NCI-H146 treated with DMSO at 0.1 percent for 48 hours (cell line): Measurements from ENCODE around the gene CCNG2.
A peak's percentile ranks its signal among the peaks of the same experiment; 100 is the strongest.

Experiments used
- DNase-seq: peaks from one replicate; lab custom pipeline; 2025; ENCODE audit not compliant: unreplicated experiment; lab: John Stamatoyannopoulos, UW

Gene CCNG2

DNA sequence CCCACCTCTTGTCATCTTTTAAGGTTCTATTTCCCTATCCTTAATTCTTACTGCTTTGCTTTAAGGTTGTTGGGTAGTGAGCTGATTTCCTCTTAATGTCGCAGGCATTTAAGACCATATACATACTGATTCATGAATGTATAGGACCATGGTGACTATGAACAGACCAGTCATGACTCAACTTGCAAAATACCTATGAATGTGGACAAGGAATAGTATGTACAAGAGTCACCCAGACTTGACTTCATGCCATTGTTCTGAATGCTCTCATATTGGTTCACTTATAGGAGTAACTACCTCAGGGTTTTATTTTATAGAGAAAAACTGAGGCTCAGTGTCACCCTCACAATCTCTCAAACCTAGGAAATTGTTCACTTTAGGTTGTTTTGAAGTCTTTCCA is 44.3 kb downstream of the CCNG2 start:
- no peak for DNase-seq

DNA sequence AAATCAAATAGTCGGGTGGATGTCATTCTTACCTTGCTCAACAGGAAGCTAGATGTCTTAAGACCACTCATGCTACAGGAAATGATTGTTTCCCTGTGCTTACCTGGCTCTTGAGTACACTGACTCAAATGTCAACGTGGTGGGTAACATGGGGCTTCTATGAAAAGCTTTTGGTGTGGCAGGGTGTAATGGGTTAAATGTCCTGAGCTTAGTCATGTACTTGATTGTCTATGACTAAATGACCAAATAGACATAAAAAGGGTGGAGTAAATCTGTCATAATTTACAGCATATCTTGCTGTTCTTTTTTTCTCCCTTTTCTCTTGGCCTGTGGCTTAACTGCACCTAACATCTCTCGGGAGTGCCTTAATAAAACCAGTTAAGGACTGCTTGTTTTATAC is 44.9 kb downstream of the CCNG2 start:
- DNase-seq: no peak

DNA sequence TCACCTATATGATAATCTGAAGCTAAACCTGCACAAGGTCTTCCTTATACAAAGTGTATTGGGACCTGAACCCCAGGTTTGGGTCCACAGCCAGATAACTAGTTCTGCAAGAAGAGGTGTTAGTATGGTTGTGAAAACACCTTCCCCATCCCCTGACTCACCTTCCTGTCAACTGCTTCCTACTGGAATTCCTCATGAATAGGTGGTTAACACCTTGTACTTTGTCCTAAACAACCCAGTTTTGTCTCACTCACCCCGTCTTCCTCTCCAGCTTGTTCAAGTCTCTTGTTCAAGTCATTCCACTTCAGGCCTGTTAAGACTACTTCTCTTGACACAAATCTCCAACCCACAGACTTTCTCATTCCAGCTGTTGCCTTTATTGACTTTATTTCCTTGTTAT is 45.5 kb downstream of the CCNG2 start:
- DNase-seq: no peak

DNA sequence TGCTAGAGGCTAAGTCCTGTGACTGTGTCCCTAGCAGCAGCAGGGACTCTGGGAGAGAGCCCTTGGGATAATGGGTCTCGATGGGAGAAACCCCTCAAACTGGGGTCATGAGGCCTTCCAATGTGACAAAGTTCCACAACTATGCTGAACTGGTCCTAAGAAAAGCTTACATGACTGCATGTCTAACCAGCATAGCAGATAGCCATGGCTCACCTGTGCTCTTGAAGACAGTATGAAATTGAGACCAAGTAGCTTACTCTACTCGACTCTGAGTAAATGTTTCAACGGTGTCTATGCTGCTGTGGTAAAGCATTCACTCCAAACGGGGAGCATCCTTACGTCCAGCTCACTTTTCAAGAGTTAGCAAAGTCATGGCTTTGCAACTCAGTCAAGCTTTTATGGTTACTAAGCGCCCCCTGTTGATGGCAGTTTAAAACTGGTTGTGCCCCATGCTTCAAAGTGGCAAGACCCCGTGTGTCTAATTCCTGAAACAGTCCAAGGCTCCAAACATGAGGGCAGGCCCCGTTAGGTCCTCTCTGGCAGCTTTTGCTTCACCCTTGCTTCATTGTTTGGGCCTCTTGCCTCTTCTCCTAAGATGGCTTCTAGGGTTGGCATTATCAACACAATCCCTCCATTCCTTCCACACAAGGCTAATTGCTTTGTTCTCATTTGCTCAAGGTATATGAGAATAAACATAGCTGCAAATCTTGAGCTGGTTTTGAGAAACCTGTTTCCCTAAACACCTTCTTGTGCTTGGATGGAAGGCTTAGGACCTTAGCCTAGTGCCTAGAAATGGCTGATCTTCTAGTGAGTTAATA is 46.6 kb downstream of the CCNG2 start:
- peak; percentile 33 for DNase-seq

DNA sequence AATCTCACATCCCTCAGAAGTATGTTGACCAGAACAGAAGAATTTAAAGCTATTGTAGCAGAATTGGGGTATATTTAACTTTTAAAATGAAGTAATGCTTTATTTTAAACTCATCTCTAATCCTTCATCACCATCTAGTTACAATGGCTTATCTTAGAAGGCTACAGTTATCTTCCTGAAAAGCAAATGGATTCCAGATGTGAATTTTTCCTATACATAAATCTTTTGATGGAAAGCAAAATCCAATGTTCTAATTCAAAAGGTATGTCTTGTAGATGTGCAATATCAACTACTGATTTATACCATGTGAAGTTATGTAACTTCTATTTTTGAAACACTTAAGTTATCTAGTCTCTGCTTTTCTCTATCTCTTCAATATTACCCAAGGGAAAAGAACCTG is 47.6 kb downstream of the CCNG2 start:
- DNase-seq: no peak

DNA sequence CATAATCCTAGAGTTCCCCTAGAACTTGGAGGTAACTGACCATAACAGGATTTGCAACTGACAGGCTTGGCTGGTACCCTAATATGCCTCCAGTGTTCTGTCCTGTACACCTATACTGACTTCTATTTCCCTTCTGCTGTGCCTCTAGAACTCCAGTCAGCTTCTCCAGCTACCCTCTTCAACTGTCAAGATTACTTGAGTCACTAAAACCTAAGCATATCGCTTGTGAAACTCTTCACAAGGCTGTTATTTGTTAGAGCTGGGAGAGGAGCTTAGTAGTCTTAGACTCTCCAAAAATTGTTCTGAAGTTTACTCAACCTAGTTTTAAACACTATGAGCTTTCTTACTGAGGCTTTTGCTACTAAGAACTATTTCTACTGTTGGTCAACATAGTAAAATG is 52.0 kb downstream of the CCNG2 start:
- DNase-seq: no peak

DNA sequence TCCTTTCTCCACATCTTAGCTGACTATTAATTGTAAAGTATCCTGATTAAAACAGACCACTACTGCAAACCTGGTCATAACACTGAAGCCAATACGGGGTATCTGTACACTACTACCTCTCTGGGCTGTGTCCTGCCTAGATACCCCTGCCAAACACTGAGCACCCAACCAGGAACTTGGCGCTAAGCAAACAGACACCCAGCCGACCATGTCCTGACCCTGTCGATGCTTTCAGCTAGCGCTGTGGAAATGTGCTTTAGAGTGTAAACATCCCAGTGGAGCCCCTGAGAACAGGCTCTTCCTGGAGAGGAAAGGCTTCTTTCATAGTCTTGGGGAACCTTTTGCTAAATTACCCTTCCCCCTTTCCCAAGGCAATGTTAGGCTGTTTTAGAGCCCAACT is 52.9 kb downstream of the CCNG2 start:
- DNase-seq: no peak

DNA sequence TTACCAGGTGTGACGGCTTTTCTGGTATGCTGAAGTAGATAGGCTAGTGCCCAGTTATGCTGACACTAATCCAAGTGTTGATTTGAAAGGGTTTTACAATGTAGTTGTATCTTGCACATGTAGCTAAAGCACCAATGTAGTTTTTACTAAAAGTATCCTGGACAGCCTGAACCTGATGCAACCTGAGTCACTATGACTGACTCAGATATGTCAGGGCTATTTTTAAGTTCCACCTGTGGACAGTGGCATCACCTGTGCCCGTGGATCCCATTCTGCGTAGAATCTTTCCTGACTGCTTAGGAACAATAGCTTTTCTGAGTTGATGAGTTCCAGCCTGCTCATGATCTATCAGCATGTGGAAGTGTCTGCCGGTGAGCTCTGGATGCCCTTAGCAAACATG is 58.1 kb downstream of the CCNG2 start:
- DNase-seq: no peak

DNA sequence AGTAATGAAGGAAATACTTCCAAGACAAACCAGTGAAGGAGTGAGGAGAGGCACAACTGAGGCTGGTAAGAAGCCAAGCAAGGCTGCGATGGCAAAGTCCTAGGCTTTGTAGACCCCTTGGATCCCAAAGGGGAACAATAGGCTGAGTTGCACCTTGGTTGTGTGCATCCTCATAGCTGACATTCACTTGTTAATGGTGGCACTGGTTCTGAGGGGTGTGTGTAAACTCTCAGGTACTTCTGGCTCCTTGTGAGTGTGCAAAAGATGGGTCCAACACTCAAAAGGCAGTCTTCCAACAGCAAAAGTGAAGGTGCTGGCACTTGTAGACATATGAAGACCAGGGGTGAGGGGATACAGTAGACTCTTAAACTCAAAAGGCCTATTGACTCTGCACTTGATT is 60.5 kb downstream of the CCNG2 start:
- no peak for DNase-seq

DNA sequence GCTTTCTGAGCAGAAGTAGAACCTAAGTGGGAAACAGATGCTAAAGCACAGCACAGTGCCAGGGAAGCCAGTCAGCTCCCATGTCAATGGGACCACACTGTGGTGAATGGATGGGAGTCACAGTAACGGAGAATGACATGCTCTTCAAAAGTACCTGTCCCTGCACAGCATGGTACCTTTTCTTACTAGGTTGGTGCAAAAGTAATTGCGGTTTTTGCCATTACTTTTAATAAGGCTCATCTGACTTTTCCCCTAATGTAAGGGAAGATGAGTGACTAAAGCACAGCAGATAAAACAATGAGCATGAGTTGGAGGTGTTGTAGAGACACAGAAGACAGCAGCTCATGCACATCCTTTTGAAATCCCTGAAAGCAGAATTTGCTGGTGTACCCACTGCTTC is 62.3 kb downstream of the CCNG2 start:
- DNase-seq: no peak
